NCI-H1417 (cell line): ENCODE data around the gene SDHB.

ENCODE experiments used
- DNase-seq, 3 experiments: peaks; one replicate each; lab custom pipeline; 2025; lab: John Stamatoyannopoulos, UW

Gene SDHB

GRCh38 chr1:17053685-17054410 is at the start of gene SDHB:
TSS of gene SDHB (minus strand) at chr1:17054032. CDS start at chr1:17054019, 13 bp downstream.
- DNase-seq, result peak; percentile 96 to 99 (median 98)

GRCh38 chr1:17102232-17102631 is 48.4 kb upstream of the SDHB start:
- no peak for DNase-seq

GRCh38 chr1:17101261-17101660 is 47.4 kb upstream of the SDHB start:
- no peak for DNase-seq

- DNase-seq, result no peak
These were observed 45.9 kb upstream of the SDHB start for GRCh38 chr1:17099616-17100340.

GRCh38 chr1:17098446-17099317 is 44.9 kb upstream of the SDHB start:
- DNase-seq, result no peak

- peak in 1 of 3 experiments; percentile 14 for DNase-seq
These were observed 44.0 kb upstream of the SDHB start for GRCh38 chr1:17097787-17098186.

- peak in 1 of 3 experiments; percentile 11 for DNase-seq
These were observed 43.3 kb upstream of the SDHB start for GRCh38 chr1:17097147-17097546.

GRCh38 chr1:17096584-17096983 is 42.8 kb upstream of the SDHB start:
- DNase-seq, result no peak

- DNase-seq, result no peak
These were observed 41.3 kb upstream of the SDHB start for GRCh38 chr1:17095141-17095540.

GRCh38 chr1:17094664-17095063 is 40.8 kb upstream of the SDHB start:
- no peak for DNase-seq

GRCh38 chr1:17093822-17094393 is 40.1 kb upstream of the SDHB start:
- DNase-seq, result no peak

- no peak for DNase-seq
These were observed 37.4 kb upstream of the SDHB start for GRCh38 chr1:17091252-17091651.

GRCh38 chr1:17089506-17089905 is 35.7 kb upstream of the SDHB start:
- DNase-seq, result no peak

GRCh38 chr1:17086751-17087150 is 32.9 kb upstream of the SDHB start:
- DNase-seq, result no peak

GRCh38 chr1:17084787-17085186 is 31.0 kb upstream of the SDHB start:
- no peak for DNase-seq

- no peak for DNase-seq
These were observed 28.9 kb upstream of the SDHB start for GRCh38 chr1:17082761-17083160.

- DNase-seq, result no peak
These were observed 27.6 kb upstream of the SDHB start for GRCh38 chr1:17081439-17081838.

- DNase-seq, result no peak
These were observed 27.0 kb upstream of the SDHB start for GRCh38 chr1:17080880-17081279.

GRCh38 chr1:17080085-17080759 is 26.4 kb upstream of the SDHB start:
- no peak for DNase-seq

GRCh38 chr1:17078991-17079868 is 25.4 kb upstream of the SDHB start:
- DNase-seq, result no peak
